ENCODE results near the gene KDM4C.

- TF ChIP-seq EZH2 (IDR thresholded peaks at IDR 0.05; ENCODE audit: low read length) (no peak), CTCF (optimal IDR thresholded peaks at IDR 0.05 in 1 of 3, IDR thresholded peaks at IDR 0.05 in 1 of 3, conservative IDR thresholded peaks at IDR 0.05 in 1 of 3; ENCODE audit: extremely low read depth in 1 of 3, insufficient read depth in 2 of 3, low read length in 3 of 3) (no peak)
Observed at GRCh38 chr9:6928863-6929262, 171.1 kb downstream of the KDM4C start.
